ENCODE results near the gene COMMD4. TPM values are rescaled to one million over a fixed set of nuclear protein-coding genes. Genes with fewer than 3 reads are reported as not detected.
"Not testable (repeated sequence)": the region's sequence is repeated elsewhere in the genome, so short reads cannot be mapped to it uniquely, and the experiment has no call there.

COMMD4 gene
- total RNA-seq, 1 experiment from 2014 or later, result 148 TPM

GRCh38 chr15:75332093-75332492, 3.8 kb upstream of the COMMD4 start:
- not testable (repeated sequence) for DNase-seq (ENCODE audit: low spot score)

- not testable (repeated sequence) for DNase-seq (ENCODE audit: low spot score)
Measured at GRCh38 chr15:75333654-75334419, 2.0 kb upstream of the COMMD4 start.

- DNase-seq (ENCODE audit: low spot score), result no peak
Measured at GRCh38 chr15:75335313-75335704, 554 bp upstream of the COMMD4 start.

GRCh38 chr15:75338661-75339240, 2.9 kb downstream of the COMMD4 start:
- no peak for DNase-seq (ENCODE audit: low spot score)

- DNase-seq (ENCODE audit: low spot score), result no peak
Measured at GRCh38 chr15:75339531-75340240, 3.8 kb downstream of the COMMD4 start.

GRCh38 chr15:75342221-75342620, 6.4 kb downstream of the COMMD4 start:
- no peak for DNase-seq (ENCODE audit: low spot score)

GRCh38 chr15:75343953-75344352, 8.1 kb downstream of the COMMD4 start:
- not testable (repeated sequence) for DNase-seq (ENCODE audit: low spot score)

GRCh38 chr15:75346796-75347221, 10.9 kb downstream of the COMMD4 start, which contains the start of gene NEIL1:
NEIL1 (plus strand) TSS chr15:75347039; CDS start chr15:75348906, 1,867 bp downstream.
- no peak for DNase-seq (ENCODE audit: low spot score)

GRCh38 chr15:75347222-75348033, 11.6 kb downstream of the COMMD4 start:
- no peak for DNase-seq (ENCODE audit: low spot score)

GRCh38 chr15:75348034-75348561, 12.2 kb downstream of the COMMD4 start:
- no peak for DNase-seq (ENCODE audit: low spot score)

GRCh38 chr15:75348562-75349350, 12.9 kb downstream of the COMMD4 start:
- no peak for DNase-seq (ENCODE audit: low spot score)

- DNase-seq (ENCODE audit: low spot score), result not testable (repeated sequence)
Measured at GRCh38 chr15:75349351-75349669, 13.4 kb downstream of the COMMD4 start.

GRCh38 chr15:75349851-75350588, 14.2 kb downstream of the COMMD4 start:
- DNase-seq (ENCODE audit: low spot score), result no peak

- no peak for DNase-seq (ENCODE audit: low spot score)
Measured at GRCh38 chr15:75350601-75351361, 14.9 kb downstream of the COMMD4 start.

- no peak for DNase-seq (ENCODE audit: low spot score)
Measured at GRCh38 chr15:75352186-75353080, 16.6 kb downstream of the COMMD4 start.

GRCh38 chr15:75353604-75354003, 17.7 kb downstream of the COMMD4 start:
- no peak for DNase-seq (ENCODE audit: low spot score)

- DNase-seq (ENCODE audit: low spot score), result no peak
Measured at GRCh38 chr15:75354454-75354853, 18.6 kb downstream of the COMMD4 start.

- no peak for DNase-seq (ENCODE audit: low spot score)
Measured at GRCh38 chr15:75355369-75355768, 19.5 kb downstream of the COMMD4 start.
